ENCODE measurements around the gene KIF4A. TPM values are rescaled to one million over a fixed set of nuclear protein-coding genes. Genes with fewer than 3 reads are reported as not detected.

KIF4A gene
- total RNA-seq, 1 donor from 2014 or later = 2.2 TPM

DNA sequence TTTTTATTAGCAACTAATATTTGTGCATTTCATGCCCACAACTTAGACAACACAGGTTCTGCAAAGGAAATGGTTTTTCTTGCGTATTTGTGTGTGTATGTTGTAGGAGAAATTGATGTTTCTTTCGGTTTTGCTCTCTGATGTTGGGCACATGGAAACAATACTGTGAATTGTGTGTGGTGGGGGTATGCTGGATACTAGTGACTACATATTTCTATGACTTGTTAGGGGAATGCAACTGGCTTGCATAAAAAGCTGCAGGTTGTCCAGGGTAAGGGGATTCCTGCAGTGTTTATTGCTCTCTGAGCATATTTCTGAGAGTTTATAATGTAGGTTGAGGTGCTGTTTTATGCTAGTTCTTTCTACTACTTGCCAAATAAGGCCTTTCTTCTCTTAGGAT, 166.4 kb downstream of the KIF4A start:
- Histone ChIP-seq H3K4me3 (peak overlapping the region; percentile 53), H3K36me3 (no peaks in the 10 kb centered on the region), H3K4me1 (peaks cover 14% of the 10 kb centered on the region), H3K27me3 (no peaks in the 10 kb centered on the region), H3K9me3 (no peaks in the 10 kb centered on the region), H3K27ac (peak overlapping the region; percentile 77)
- intact Hi-C loops (cut with DNase I) = no loop called here
- TF ChIP-seq, protein P1, sequence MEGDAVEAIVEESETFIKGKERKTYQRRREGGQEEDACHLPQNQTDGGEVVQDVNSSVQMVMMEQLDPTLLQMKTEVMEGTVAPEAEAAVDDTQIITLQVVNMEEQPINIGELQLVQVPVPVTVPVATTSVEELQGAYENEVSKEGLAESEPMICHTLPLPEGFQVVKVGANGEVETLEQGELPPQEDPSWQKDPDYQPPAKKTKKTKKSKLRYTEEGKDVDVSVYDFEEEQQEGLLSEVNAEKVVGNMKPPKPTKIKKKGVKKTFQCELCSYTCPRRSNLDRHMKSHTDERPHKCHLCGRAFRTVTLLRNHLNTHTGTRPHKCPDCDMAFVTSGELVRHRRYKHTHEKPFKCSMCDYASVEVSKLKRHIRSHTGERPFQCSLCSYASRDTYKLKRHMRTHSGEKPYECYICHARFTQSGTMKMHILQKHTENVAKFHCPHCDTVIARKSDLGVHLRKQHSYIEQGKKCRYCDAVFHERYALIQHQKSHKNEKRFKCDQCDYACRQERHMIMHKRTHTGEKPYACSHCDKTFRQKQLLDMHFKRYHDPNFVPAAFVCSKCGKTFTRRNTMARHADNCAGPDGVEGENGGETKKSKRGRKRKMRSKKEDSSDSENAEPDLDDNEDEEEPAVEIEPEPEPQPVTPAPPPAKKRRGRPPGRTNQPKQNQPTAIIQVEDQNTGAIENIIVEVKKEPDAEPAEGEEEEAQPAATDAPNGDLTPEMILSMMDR (IDR thresholded peaks at IDR 0.05) = no peak
- TF ChIP-seq POLR2A (IDR thresholded peaks at IDR 0.05) = no peak
- no peak for TF ChIP-seq POLR2AphosphoS5 (IDR thresholded peaks at IDR 0.05; ENCODE audit: insufficient read depth in 1 of 2, low read depth in 1 of 2)
- no peak for DNase-seq (ENCODE audit: extremely low spot score in 2 of 2)

DNA sequence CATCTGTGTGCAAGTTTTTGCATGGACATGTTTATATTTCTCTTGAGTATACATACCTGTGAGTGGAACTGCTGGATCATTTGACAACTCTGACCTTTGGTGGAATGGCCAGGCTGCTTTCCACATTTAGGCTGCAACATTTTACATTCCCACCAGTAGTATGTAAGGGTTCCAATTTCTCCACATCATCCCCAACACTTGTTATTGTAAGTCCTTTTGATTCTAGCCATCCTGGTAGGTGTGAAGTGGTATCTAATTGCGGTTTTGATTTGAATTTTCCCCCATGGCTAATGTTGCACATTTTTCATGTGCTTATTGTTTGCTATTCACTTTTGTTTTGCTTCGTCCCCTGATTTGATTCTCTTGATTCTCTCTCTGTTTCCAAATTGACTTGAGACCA, 171.1 kb downstream of the KIF4A start:
- H3K27me3 ChIP-seq = no peaks in the 10 kb centered on the region
- DNase-seq (ENCODE audit: extremely low spot score in 2 of 2) = no peak
- no peak overlapping the region for H3K27ac ChIP-seq
- no peak overlapping the region for H3K4me3 ChIP-seq
- H3K36me3 ChIP-seq = no peaks in the 10 kb centered on the region
- intact Hi-C loops (cut with DNase I) = loop anchor here (5.0 kb wide), 1 partner anchor 864 kb away; no protein-coding TSS in a partner anchor
- no peaks in the 10 kb centered on the region for H3K9me3 ChIP-seq
- H3K4me1 ChIP-seq = no peaks in the 10 kb centered on the region
- TF ChIP-seq POLR2A (IDR thresholded peaks at IDR 0.05) (no peak), POLR2AphosphoS5 (IDR thresholded peaks at IDR 0.05; ENCODE audit: insufficient read depth in 1 of 2, low read depth in 1 of 2) (no peak)
- TF ChIP-seq, protein P1 (IDR thresholded peaks at IDR 0.05) = no peak

DNA sequence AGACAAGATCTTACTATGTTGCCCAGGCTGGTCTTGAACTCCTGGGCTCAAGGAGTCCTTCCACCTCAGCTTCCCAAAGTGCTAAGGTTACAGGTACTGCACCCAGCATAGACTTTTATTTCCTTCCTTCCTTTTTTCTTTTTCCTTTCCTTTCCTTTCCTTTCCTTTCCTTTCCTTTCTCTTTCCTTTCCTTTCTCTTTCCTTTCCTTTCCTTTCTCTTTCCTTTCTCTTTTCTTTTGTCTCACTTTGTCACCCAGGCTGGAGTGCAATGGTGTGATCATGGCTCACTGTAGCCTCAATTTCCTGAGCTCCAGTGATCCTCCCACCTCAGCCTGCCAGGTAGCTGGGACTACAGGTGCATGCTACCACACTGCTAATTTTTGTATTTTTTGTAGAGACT, 174.1 kb downstream of the KIF4A start:
- no peaks in the 10 kb centered on the region for H3K36me3 ChIP-seq
- H3K27me3 ChIP-seq = no peaks in the 10 kb centered on the region
- TF ChIP-seq POLR2AphosphoS5 (IDR thresholded peaks at IDR 0.05; ENCODE audit: insufficient read depth in 1 of 2, low read depth in 1 of 2) (no peak), POLR2A (IDR thresholded peaks at IDR 0.05) (no peak)
- TF ChIP-seq, protein P1 (IDR thresholded peaks at IDR 0.05) = no peak
- no peaks in the 10 kb centered on the region for H3K4me1 ChIP-seq
- DNase-seq (ENCODE audit: extremely low spot score in 2 of 2) = no peak
- H3K4me3 ChIP-seq = no peak overlapping the region
- H3K9me3 ChIP-seq = no peaks in the 10 kb centered on the region
- no peak overlapping the region for H3K27ac ChIP-seq
- intact Hi-C loops (cut with DNase I) = loop anchor here (5.0 kb wide), 1 partner anchor 867 kb away; no protein-coding TSS in a partner anchor

DNA sequence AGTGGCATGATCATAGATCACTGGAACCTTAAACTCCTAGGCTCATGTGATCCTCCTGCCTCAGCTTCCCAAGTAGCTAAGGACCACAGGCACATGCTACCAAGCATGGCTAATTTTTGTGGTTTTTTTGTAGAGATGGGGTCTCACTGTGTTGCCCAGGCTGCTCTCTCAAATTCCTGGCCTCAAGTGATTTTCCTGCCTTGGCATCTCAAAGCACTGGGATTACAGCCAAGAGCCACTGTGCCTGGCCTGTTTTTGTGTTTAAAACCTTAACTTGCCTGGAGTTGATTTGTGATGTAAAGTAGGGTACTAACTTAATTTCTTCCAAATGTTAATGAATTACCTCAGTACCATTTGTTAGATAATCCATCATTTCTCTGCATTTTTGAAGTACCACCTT, 177.1 kb downstream of the KIF4A start:
- no peak for DNase-seq (ENCODE audit: extremely low spot score in 2 of 2)
- H3K27me3 ChIP-seq = no peaks in the 10 kb centered on the region
- no peak overlapping the region for H3K27ac ChIP-seq
- H3K4me3 ChIP-seq = no peak overlapping the region
- TF ChIP-seq POLR2A (IDR thresholded peaks at IDR 0.05) = no peak
- no peak for TF ChIP-seq POLR2AphosphoS5 (IDR thresholded peaks at IDR 0.05; ENCODE audit: insufficient read depth in 1 of 2, low read depth in 1 of 2)
- TF ChIP-seq, protein P1 (IDR thresholded peaks at IDR 0.05) = no peak
- H3K4me1 ChIP-seq = no peaks in the 10 kb centered on the region
- intact Hi-C loops (cut with DNase I) = loop anchor here (5.0 kb wide), 1 partner anchor 1940 kb away; no protein-coding TSS in a partner anchor
- H3K9me3 ChIP-seq = no peaks in the 10 kb centered on the region
- no peaks in the 10 kb centered on the region for H3K36me3 ChIP-seq

DNA sequence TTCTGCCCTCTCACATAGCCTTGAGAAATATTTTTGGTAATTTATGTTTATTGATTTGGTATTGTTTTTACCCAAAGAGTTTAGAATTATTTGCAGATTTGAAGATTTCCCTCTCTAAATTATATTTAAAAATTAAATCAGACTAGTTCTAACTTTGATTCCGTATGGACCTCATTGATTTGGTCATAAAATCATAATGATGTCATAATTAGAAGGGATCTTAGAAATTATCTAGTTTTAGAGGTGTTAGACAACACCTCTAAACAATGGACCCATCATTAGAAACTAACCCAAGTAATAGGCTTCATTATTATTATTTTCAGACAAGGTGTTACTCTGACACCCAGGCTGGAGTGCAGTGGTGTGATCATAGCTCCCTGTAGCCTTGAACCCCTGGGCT, 178.8 kb downstream of the KIF4A start:
- DNase-seq (ENCODE audit: extremely low spot score in 2 of 2) = no peak
- Histone ChIP-seq H3K9me3 (no peaks in the 10 kb centered on the region), H3K4me1 (no peaks in the 10 kb centered on the region), H3K36me3 (no peaks in the 10 kb centered on the region), H3K4me3 (no peak overlapping the region), H3K27ac (no peak overlapping the region), H3K27me3 (no peaks in the 10 kb centered on the region)
- no peak for TF ChIP-seq POLR2AphosphoS5 (IDR thresholded peaks at IDR 0.05; ENCODE audit: insufficient read depth in 1 of 2, low read depth in 1 of 2)
- TF ChIP-seq, protein P1 (IDR thresholded peaks at IDR 0.05) = no peak
- TF ChIP-seq POLR2A (IDR thresholded peaks at IDR 0.05) = no peak
- intact Hi-C loops (cut with DNase I) = loop anchor here (5.0 kb wide), 1 partner anchor 1941 kb away; no protein-coding TSS in a partner anchor

Measured in vagina (tissue), 2 donors.